BE2C (cell line): Measurements from ENCODE around the gene AMDHD2.
A peak's percentile ranks its signal among the peaks of the same experiment; 100 is the strongest.
"Not testable (repeated sequence)": the region's sequence is repeated elsewhere in the genome, so short reads cannot be mapped to it uniquely, and the experiment has no call there.

Experiments
- DNase-seq: peaks from one replicate; pipeline ENCODE4 v3.0.0-alpha.2; 2020
- H3K27me3 ChIP-seq: fragments of 250-450 bp; sonication (Bioruptor Pico); 2 replicates; pipeline ENCODE4 v1.5.1; 2020; ENCODE audit warnings: mild to moderate bottlenecking
- H3K36me3 ChIP-seq: fragments of 250-450 bp; sonication (Bioruptor Pico); 2 replicates; pipeline ENCODE4 v1.5.1; 2020; ENCODE audit warnings: mild to moderate bottlenecking
- H3K4me1 ChIP-seq: fragments of 250-450 bp; sonication (Bioruptor Pico); 2 replicates; pipeline ENCODE4 v1.5.1; 2020
- H3K4me3 ChIP-seq: 2 replicates; pipeline ENCODE4 v1.5.1; 2011; ENCODE audit warnings: low read depth, low read length
- H3K9me3 ChIP-seq: fragments of 250-450 bp; sonication (Bioruptor Pico); 2 replicates; pipeline ENCODE4 v1.5.1; 2020
- TF ChIP-seq, protein P1 (sequence below): IDR thresholded peaks from 2 replicates; pipeline ENCODE4 v1.5.1; 2012; ENCODE audit warnings: mild to moderate bottlenecking, low read depth, low read length

Gene AMDHD2

DNA sequence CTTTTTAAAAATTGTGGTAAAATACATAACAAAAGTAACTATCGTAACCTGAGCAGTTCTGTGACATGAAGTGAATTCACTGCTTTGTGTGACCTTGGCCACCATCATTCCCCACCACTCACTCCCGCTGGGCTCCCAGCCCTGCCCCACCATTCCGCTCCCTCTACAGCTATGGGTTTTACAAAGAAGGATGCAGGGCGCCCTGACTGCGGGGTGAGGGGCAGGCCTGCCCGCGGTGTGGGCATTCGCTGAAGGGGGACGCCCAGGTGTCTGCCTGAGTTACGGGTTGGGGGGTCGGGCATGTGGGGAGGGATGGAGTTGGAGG is 11.2 kb downstream of the AMDHD2 start, which contains the start of gene CEMP1:
TSS of gene CEMP1 (minus strand) at position 38 of the 325 bp plus-strand sequence. CDS start 335 bp downstream, outside the sequence.
- TF ChIP-seq, protein P1, sequence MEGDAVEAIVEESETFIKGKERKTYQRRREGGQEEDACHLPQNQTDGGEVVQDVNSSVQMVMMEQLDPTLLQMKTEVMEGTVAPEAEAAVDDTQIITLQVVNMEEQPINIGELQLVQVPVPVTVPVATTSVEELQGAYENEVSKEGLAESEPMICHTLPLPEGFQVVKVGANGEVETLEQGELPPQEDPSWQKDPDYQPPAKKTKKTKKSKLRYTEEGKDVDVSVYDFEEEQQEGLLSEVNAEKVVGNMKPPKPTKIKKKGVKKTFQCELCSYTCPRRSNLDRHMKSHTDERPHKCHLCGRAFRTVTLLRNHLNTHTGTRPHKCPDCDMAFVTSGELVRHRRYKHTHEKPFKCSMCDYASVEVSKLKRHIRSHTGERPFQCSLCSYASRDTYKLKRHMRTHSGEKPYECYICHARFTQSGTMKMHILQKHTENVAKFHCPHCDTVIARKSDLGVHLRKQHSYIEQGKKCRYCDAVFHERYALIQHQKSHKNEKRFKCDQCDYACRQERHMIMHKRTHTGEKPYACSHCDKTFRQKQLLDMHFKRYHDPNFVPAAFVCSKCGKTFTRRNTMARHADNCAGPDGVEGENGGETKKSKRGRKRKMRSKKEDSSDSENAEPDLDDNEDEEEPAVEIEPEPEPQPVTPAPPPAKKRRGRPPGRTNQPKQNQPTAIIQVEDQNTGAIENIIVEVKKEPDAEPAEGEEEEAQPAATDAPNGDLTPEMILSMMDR: no peak
- Histone ChIP-seq H3K9me3 (no peaks in the 10 kb centered on the region), H3K27me3 (no peaks in the 10 kb centered on the region), H3K4me3 (peak within 1 kb of the TSS; percentile 58), H3K4me1 (no peaks in the 10 kb centered on the region), H3K36me3 (peaks cover 18% of the 10 kb centered on the region)
- DNase-seq: no peak

DNA sequence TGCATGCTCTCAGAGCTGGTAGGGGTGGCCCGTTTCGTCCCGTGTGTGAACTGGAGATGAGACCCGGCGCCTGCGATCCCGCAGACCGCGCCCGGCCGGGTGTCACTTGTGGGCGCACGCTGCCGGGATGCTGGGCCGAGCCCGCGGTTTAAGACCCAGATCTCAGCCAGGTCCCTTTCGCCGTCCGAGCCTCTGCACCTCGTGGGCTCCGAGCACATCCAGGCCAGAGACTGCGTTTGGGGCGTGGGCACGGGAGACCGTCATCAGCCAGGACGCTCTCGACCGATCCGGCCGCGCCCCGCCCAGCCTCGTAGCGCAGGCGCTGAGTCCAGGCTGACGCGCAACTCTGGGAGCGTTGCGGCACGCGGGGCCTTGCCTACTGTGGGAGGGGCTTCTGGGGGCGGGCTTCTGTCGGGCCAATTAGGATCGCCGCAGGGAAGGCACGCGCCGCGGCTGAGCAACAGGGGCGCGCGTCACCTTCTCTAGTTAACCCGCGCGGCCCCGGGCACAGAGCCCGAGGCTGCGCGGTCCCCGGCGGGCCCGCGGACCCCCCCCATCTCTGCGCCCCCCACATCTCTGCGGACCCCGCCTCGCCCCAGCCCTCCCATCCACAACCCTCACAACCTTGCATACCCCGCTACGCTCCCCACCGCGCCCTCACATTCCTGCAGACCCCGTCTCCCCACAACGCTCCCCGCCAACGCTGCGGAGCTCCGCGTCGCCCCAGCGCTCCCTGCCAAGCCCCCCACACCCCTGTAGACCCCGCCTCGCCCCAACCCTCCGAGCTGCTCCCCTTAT is 11.7 kb downstream of the AMDHD2 start:
- TF ChIP-seq, protein P1: no peak
- Histone ChIP-seq H3K27me3 (no peaks in the 10 kb centered on the region), H3K9me3 (no peaks in the 10 kb centered on the region), H3K36me3 (peaks cover 18% of the 10 kb centered on the region), H3K4me3 (peak overlapping the region; percentile 58), H3K4me1 (no peaks in the 10 kb centered on the region)
- DNase-seq: peak; percentile 99

GRCh38 chr16:2532494-2533141 is 12.4 kb downstream of the AMDHD2 start:
- DNase-seq: peak; percentile 50
- no peaks in the 10 kb centered on the region for H3K27me3 ChIP-seq
- no peaks in the 10 kb centered on the region for H3K9me3 ChIP-seq
- H3K4me1 ChIP-seq: no peaks in the 10 kb centered on the region
- TF ChIP-seq, protein P1: no peak
- peaks cover 16% of the 10 kb centered on the region for H3K36me3 ChIP-seq
- H3K4me3 ChIP-seq: peak overlapping the region; percentile 58

GRCh38 chr16:2533142-2533755 is 13.1 kb downstream of the AMDHD2 start:
- not testable (repeated sequence) for H3K4me1 ChIP-seq, H3K27me3 ChIP-seq, H3K9me3 ChIP-seq, DNase-seq
- Histone ChIP-seq H3K36me3 (peaks cover 12% of the 10 kb centered on the region), H3K4me3 (peak overlapping the region; percentile 58)

GRCh38 chr16:2533912-2534311 is 13.7 kb downstream of the AMDHD2 start:
- DNase-seq: no peak
- Histone ChIP-seq H3K4me3 (no peak overlapping the region), H3K4me1 (no peaks in the 10 kb centered on the region), H3K36me3 (peaks cover 5% of the 10 kb centered on the region), H3K27me3 (no peaks in the 10 kb centered on the region), H3K9me3 (no peaks in the 10 kb centered on the region)
- TF ChIP-seq, protein P1: no peak

GRCh38 chr16:2534335-2534734 is 14.2 kb downstream of the AMDHD2 start:
- not testable (repeated sequence) for H3K9me3 ChIP-seq, H3K36me3 ChIP-seq, H3K4me1 ChIP-seq, H3K27me3 ChIP-seq, DNase-seq, H3K4me3 ChIP-seq

DNA sequence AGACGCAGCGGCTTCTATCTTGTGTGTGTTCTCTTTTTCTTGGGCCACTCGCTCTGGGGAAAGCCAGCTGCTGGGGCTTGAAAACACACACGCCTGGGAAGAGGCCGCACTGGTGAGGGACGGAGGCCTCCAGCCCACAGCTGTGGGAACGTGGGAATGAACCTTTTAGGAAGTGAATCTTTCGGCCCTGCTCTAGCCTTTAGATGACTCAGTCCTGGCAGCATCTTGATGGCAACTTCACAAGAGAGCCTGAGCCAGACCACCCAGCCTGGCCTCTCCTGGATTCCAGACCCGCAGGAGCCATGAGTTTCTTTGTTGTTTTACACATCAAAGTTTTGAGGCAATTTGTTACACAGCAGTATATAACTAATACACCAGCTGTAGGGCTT is 15.4 kb downstream of the AMDHD2 start:
- TF ChIP-seq, protein P1: no peak
- H3K4me1 ChIP-seq: no peaks in the 10 kb centered on the region
- DNase-seq: no peak

More for the DNA sequence above, 15.4 kb downstream of the AMDHD2 start:
- no peaks in the 10 kb centered on the region for H3K27me3 ChIP-seq
- no peak overlapping the region for H3K4me3 ChIP-seq
- H3K9me3 ChIP-seq: no peaks in the 10 kb centered on the region
- H3K36me3 ChIP-seq: no peaks in the 10 kb centered on the region; the same call in 1 of the 2 replicates
